GM20000 (cell line): ENCODE results near the gene SH2D1A.

Experiments
- DNase-seq: peaks from one replicate; pipeline ENCODE4 v3.0.0; 2012; ENCODE audit warnings: low spot score
- CTCF ChIP-seq: IDR thresholded peaks from 2 replicates; pipeline ENCODE4 v1.5.1; 2012; ENCODE audit warnings: mild to moderate bottlenecking, control low read depth; ENCODE audit errors: extremely low read depth, missing control alignments

SH2D1A gene

GRCh38 chrX:124358800-124359383, 12.5 kb downstream of the SH2D1A start:
- no peak for TF ChIP-seq CTCF

GRCh38 chrX:124362072-124362471, 15.7 kb downstream of the SH2D1A start:
- no peak for DNase-seq
- TF ChIP-seq CTCF, result no peak

More at GRCh38 chrX:124358800-124359383, 12.5 kb downstream of the SH2D1A start:
- no peak for DNase-seq

- no peak for DNase-seq
- no peak for TF ChIP-seq CTCF
Observed at GRCh38 chrX:124362761-124363160, 16.4 kb downstream of the SH2D1A start.

- no peak for DNase-seq
- TF ChIP-seq CTCF, result no peak
Observed at GRCh38 chrX:124369722-124370121, 23.4 kb downstream of the SH2D1A start.

GRCh38 chrX:124373348-124373747, 27.0 kb downstream of the SH2D1A start:
- TF ChIP-seq CTCF, result no peak

GRCh38 chrX:124378643-124379042, 32.3 kb downstream of the SH2D1A start:
- DNase-seq, result no peak
- TF ChIP-seq CTCF, result no peak

More at GRCh38 chrX:124373348-124373747, 27.0 kb downstream of the SH2D1A start:
- DNase-seq, result no peak

GRCh38 chrX:124383354-124383753, 37.0 kb downstream of the SH2D1A start:
- DNase-seq, result no peak
- TF ChIP-seq CTCF, result no peak
